B cell (primary cell): ENCODE results near the gene PTPRN2. TPM values are rescaled to one million over a fixed set of nuclear protein-coding genes. Genes with fewer than 3 reads are reported as not detected.

ENCODE experiments used
- ATAC-seq: fragments of 200-7000 bp; cut with Tn5 transposase; one replicate; pipeline ENCODE4 v1.10.0; 2021; ENCODE audit warnings: low read depth, mild to moderate bottlenecking, moderate number of reproducible peaks, moderate library complexity
- CTCF ChIA-PET: fragments of 350-600 bp; sonication (Branson Sonifier 250); formaldehyde crosslinking; loops from one replicate; lab custom pipeline; 2021; ENCODE audit warnings: antibody characterized with exemption, inconsistent platforms; lab: Charles Lee
- POLR2A ChIA-PET: fragments of 350-600 bp; sonication (Branson Sonifier 250); formaldehyde crosslinking; loops from one replicate; lab custom pipeline; 2021; ENCODE audit warnings: antibody characterized with exemption; lab: Charles Lee
- DNase-seq: peaks from one replicate; pipeline ENCODE4 v3.0.0; 2013
- H2AFZ ChIP-seq: 2 replicates; pipeline ENCODE4 v1.6.1; 2012; ENCODE audit warnings: mild to moderate bottlenecking, low read depth, low read length; ENCODE audit not compliant: insufficient read depth, poor library complexity, severe bottlenecking
- H3K27ac ChIP-seq, 2 donors: 1 replicate in 1 of 2; 2 replicates in 1 of 2; pipeline ENCODE4 v1.5.1; 2012 to 2013; ENCODE audit warnings: low read length in 2 of 2, mild to moderate bottlenecking in 2 of 2, moderate library complexity in 1 of 2
- H3K27me3 ChIP-seq, 4 experiments: fragments of 200-600 bp in 1 of 4; sonication (generic) in 1 of 4; replicated peaks in 1 of 4; 1 replicate in 2 of 4; 2 replicates in 2 of 4; pipeline versions ENCODE4 v1.6.1 to v1.7.0; 2013 to 2016; ENCODE audit warnings: low read length in 3 of 4, mild to moderate bottlenecking in 2 of 4, mixed read lengths in 1 of 4, moderate library complexity in 1 of 4; ENCODE audit not compliant: insufficient read depth in 4 of 4, control insufficient read depth in 3 of 4; ENCODE audit errors: control extremely low read depth in 1 of 4
- H3K36me3 ChIP-seq, 2 experiments: replicated peaks in 1 of 2; 1 replicate in 1 of 2; 2 replicates in 1 of 2; pipeline versions ENCODE4 v1.6.1 to v1.7.1; 2013; ENCODE audit warnings: low read length in 1 of 2; ENCODE audit not compliant: insufficient read depth in 2 of 2, control insufficient read depth in 1 of 2; ENCODE audit errors: control extremely low read depth in 1 of 2, extremely low read depth in 1 of 2
- H3K4me1 ChIP-seq, 2 donors: fragments of 200-600 bp in 1 of 2; sonication (generic) in 1 of 2; 1 replicate in 1 of 2; 2 replicates in 1 of 2; pipeline versions ENCODE4 v1.5.1 to v1.6.1; 2013 to 2017; ENCODE audit warnings: low read length in 2 of 2; ENCODE audit not compliant: control insufficient read depth in 2 of 2, insufficient read depth in 2 of 2
- H3K4me2 ChIP-seq: replicated peaks from 2 replicates; pipeline ENCODE3; 2012; ENCODE audit warnings: mild to moderate bottlenecking, low read depth, low read length; ENCODE audit not compliant: poor library complexity, severe bottlenecking
- H3K4me3 ChIP-seq, 5 experiments: fragments of 200-600 bp in 1 of 5; sonication (generic) in 1 of 5; 1 replicate in 3 of 5; 2 replicates in 2 of 5; pipeline versions ENCODE4 v1.5.1 to v1.7.0; 2011 to 2016; ENCODE audit warnings: low read length in 4 of 5, mild to moderate bottlenecking in 4 of 5, low read depth in 2 of 5, control low read depth in 1 of 5, moderate library complexity in 1 of 5; ENCODE audit not compliant: insufficient read depth in 1 of 5; ENCODE audit errors: control extremely low read depth in 1 of 5, extremely low read depth in 1 of 5
- H3K79me2 ChIP-seq: fragments of 200-600 bp; sonication (generic); one replicate; pipeline ENCODE4 v1.6.0; 2016; ENCODE audit warnings: low read length; ENCODE audit not compliant: control insufficient read depth, insufficient read depth
- H3K9ac ChIP-seq: fragments of 200-600 bp; sonication (generic); 2 replicates; pipeline ENCODE4 v1.6.1; 2017; ENCODE audit warnings: mild to moderate bottlenecking, low read length, moderate library complexity
- H3K9me3 ChIP-seq, 3 donors: one replicate each; pipeline versions ENCODE4 v1.6.1 to v1.7.1; 2013; ENCODE audit warnings: low read length in 2 of 3; ENCODE audit not compliant: control insufficient read depth in 2 of 3, insufficient read depth in 1 of 3; ENCODE audit errors: control extremely low read depth in 1 of 3
- H4K20me1 ChIP-seq: 2 replicates; pipeline ENCODE4 v1.6.0; 2012; ENCODE audit warnings: mild to moderate bottlenecking, low read length; ENCODE audit not compliant: insufficient read depth, control insufficient read depth, poor library complexity, severe bottlenecking
- H3K27ac Mint-ChIP-seq: one replicate; pipeline ENCODE4 v1.8.0; 2021; ENCODE audit warnings: mixed read lengths
- H3K27me3 Mint-ChIP-seq: one replicate; pipeline ENCODE4 v1.8.0; 2021; ENCODE audit warnings: mixed read lengths
- H3K4me1 Mint-ChIP-seq: one replicate; pipeline ENCODE4 v1.8.0; 2021; ENCODE audit warnings: mixed read lengths
- H3K4me3 Mint-ChIP-seq: one replicate; pipeline ENCODE4 v1.8.0; 2021; ENCODE audit warnings: mixed read lengths
- H3K9me3 Mint-ChIP-seq: one replicate; pipeline ENCODE4 v1.8.0; 2022; ENCODE audit warnings: mixed read lengths; ENCODE audit not compliant: insufficient read depth
- CTCF ChIP-seq: fragments of 200-600 bp; IDR thresholded peaks from one replicate; pipeline ENCODE4 v1.8.0; 2022; ENCODE audit warnings: antibody characterized with exemption, mild to moderate bottlenecking
- EZH2 ChIP-seq: IDR thresholded peaks from 2 replicates; pipeline ENCODE4 v1.6.1; 2012; ENCODE audit warnings: borderline replicate concordance, low read depth, mild to moderate bottlenecking, moderate library complexity, low read length; ENCODE audit not compliant: insufficient read depth, poor library complexity, severe bottlenecking
- WGBS: methylation state at CpG from one replicate; pipeline ENCODE4 v1.1.5; 2013; ENCODE audit warnings: missing lambda C conversion rate; ENCODE audit not compliant: insufficient coverage; 5-methylcytosine and 5-hydroxymethylcytosine counted together
- intact Hi-C: fragments of 100-400 bp; cut with micrococcal nuclease; formaldehyde crosslinking; loops from one replicate; pipeline ENCODE4 v1.10.0; 2022
- polyA plus RNA-seq: library from polyadenylated mRNA; depleted of rRNA; stranded (reverse); fragments of >200 nt; gene quantifications from 2 replicates; pipeline ENCODE4 v1.2.3, GENCODE V29; 2012
- total RNA-seq, 2 donors: library from RNA; stranded (reverse); fragments of 120-200 nt in 1 of 2; gene quantifications; 1 replicate in 1 of 2; 2 replicates in 1 of 2; pipeline versions ENCODE4 v1.2.3 to v1.2.4, GENCODE V29; 2013 to 2022

The PTPRN2 gene
- total and polyA plus RNA-seq, 2 donors (not counting 1 experiment from before 2014, with no cell fraction given) = 2.0 to 5.0 TPM

- Mint-ChIP-seq H3K27me3 (no peaks in the 10 kb centered on the region), H3K4me3 (no peak overlapping the region), H3K9me3 (peaks cover 7% of the 10 kb centered on the region), H3K27ac (no peak overlapping the region), H3K4me1 (no peaks in the 10 kb centered on the region)
- no peak for TF ChIP-seq EZH2
- no peak for TF ChIP-seq CTCF
- Histone ChIP-seq H3K4me2 (no peak overlapping the region), H3K9me3 (peaks cover 0 to 19% (median 0%) of the 10 kb centered on the region in 3 donors), H3K4me3 (no peak overlapping the region), H3K27me3 (no peaks in the 10 kb centered on the region), H3K4me1 (no peaks in the 10 kb centered on the region), H3K9ac (no peak overlapping the region), H3K36me3 (no peaks in the 10 kb centered on the region), H4K20me1 (no peaks in the 10 kb centered on the region), H3K79me2 (no peaks in the 10 kb centered on the region), H3K27ac (no peak overlapping the region), H2AFZ (no peak overlapping the region)
- ChIA-PET POLR2A (no interaction called here), CTCF (no interaction called here)
- no peak for ATAC-seq
- no peak for DNase-seq
- intact Hi-C loops = no loop called here
- WGBS = 96% methylated on average over 12 of the region's 16 CpGs
Measured at GRCh38 chr7:158414486-158414961, 173.1 kb downstream of the PTPRN2 start.

GRCh38 chr7:158414002-158414401, 173.6 kb downstream of the PTPRN2 start:
- no peak overlapping the region for H3K9ac ChIP-seq
- ChIA-PET CTCF (no interaction called here), POLR2A (no interaction called here)
- DNase-seq (no peak), ATAC-seq (no peak)
- H3K27me3 Mint-ChIP-seq = no peaks in the 10 kb centered on the region
- H3K36me3 ChIP-seq = no peaks in the 10 kb centered on the region
- H3K9me3 ChIP-seq = peaks cover 0 to 16% (median 0%) of the 10 kb centered on the region in 3 donors
- no peak overlapping the region for H3K4me3 ChIP-seq
- no peaks in the 10 kb centered on the region for H3K27me3 ChIP-seq
- intact Hi-C loops = no loop called here
- TF ChIP-seq EZH2 = no peak
- no peak for TF ChIP-seq CTCF
- H4K20me1 ChIP-seq = no peaks in the 10 kb centered on the region
- no peak overlapping the region for H3K4me3 Mint-ChIP-seq
- H3K79me2 ChIP-seq = no peaks in the 10 kb centered on the region
- H3K27ac ChIP-seq = no peak overlapping the region
- WGBS = 88% methylated on average over 6 of the region's 11 CpGs
- H3K4me2 ChIP-seq = no peak overlapping the region
- no peak overlapping the region for H2AFZ ChIP-seq
- H3K4me1 Mint-ChIP-seq = no peaks in the 10 kb centered on the region
- no peak overlapping the region for H3K27ac Mint-ChIP-seq
- no peaks in the 10 kb centered on the region for H3K4me1 ChIP-seq
- H3K9me3 Mint-ChIP-seq = peaks cover 7% of the 10 kb centered on the region
